Activated B cell treated with CpG ODN at 0.5 μM for 24 hours (primary cell): ENCODE results near the gene LIFR. TPM values are rescaled to one million over a fixed set of nuclear protein-coding genes. Genes with fewer than 3 reads are reported as not detected.

Source experiments
- ATAC-seq: fragments of 200-7000 bp; cut with Tn5 transposase; one replicate; pipeline ENCODE4 v1.10.0; 2021; ENCODE audit warnings: low read depth, mild to moderate bottlenecking, moderate library complexity
- CTCF ChIA-PET: fragments of 350-600 bp; sonication (Branson Sonifier 250); formaldehyde crosslinking; loops from one replicate; lab custom pipeline; 2021; ENCODE audit warnings: antibody characterized with exemption; lab: Charles Lee
- POLR2A ChIA-PET: fragments of 350-600 bp; sonication (Branson Sonifier 250); formaldehyde crosslinking; loops from one replicate; lab custom pipeline; 2021; ENCODE audit warnings: antibody characterized with exemption; lab: Charles Lee
- DNase-seq: peaks from one replicate; pipeline ENCODE4 v3.0.0; 2022
- H3K27ac Mint-ChIP-seq: one replicate; pipeline ENCODE4 v1.8.0; 2020; ENCODE audit warnings: mixed read lengths
- H3K27me3 Mint-ChIP-seq: one replicate; pipeline ENCODE4 v1.8.0; 2021; ENCODE audit warnings: mixed read lengths
- H3K36me3 Mint-ChIP-seq: one replicate; pipeline ENCODE4 v1.8.0; 2021; ENCODE audit warnings: low read depth, mixed read lengths
- H3K4me1 Mint-ChIP-seq: one replicate; pipeline ENCODE4 v1.8.0; 2021; ENCODE audit warnings: mixed read lengths
- H3K4me3 Mint-ChIP-seq: one replicate; pipeline ENCODE4 v1.8.0; 2020; ENCODE audit warnings: mild to moderate bottlenecking, mixed read lengths
- H3K9me3 Mint-ChIP-seq: one replicate; pipeline ENCODE4 v1.8.0; 2020; ENCODE audit warnings: mixed read lengths
- intact Hi-C: fragments of 100-400 bp; cut with micrococcal nuclease; formaldehyde crosslinking; loops from one replicate; pipeline ENCODE4 v1.15.1; 2024
- total RNA-seq: library from RNA; stranded (reverse); gene quantifications from 2 replicates; pipeline ENCODE4 v1.2.3, GENCODE V29; 2022
- TF ChIP-seq, protein P1 (sequence below): fragments of 200-600 bp; IDR thresholded peaks from one replicate; pipeline ENCODE4 v1.8.0; 2022; ENCODE audit warnings: antibody characterized with exemption, mild to moderate bottlenecking

Gene LIFR, protein sequence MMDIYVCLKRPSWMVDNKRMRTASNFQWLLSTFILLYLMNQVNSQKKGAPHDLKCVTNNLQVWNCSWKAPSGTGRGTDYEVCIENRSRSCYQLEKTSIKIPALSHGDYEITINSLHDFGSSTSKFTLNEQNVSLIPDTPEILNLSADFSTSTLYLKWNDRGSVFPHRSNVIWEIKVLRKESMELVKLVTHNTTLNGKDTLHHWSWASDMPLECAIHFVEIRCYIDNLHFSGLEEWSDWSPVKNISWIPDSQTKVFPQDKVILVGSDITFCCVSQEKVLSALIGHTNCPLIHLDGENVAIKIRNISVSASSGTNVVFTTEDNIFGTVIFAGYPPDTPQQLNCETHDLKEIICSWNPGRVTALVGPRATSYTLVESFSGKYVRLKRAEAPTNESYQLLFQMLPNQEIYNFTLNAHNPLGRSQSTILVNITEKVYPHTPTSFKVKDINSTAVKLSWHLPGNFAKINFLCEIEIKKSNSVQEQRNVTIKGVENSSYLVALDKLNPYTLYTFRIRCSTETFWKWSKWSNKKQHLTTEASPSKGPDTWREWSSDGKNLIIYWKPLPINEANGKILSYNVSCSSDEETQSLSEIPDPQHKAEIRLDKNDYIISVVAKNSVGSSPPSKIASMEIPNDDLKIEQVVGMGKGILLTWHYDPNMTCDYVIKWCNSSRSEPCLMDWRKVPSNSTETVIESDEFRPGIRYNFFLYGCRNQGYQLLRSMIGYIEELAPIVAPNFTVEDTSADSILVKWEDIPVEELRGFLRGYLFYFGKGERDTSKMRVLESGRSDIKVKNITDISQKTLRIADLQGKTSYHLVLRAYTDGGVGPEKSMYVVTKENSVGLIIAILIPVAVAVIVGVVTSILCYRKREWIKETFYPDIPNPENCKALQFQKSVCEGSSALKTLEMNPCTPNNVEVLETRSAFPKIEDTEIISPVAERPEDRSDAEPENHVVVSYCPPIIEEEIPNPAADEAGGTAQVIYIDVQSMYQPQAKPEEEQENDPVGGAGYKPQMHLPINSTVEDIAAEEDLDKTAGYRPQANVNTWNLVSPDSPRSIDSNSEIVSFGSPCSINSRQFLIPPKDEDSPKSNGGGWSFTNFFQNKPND
- not detected in 2 replicates for total RNA-seq

DNA sequence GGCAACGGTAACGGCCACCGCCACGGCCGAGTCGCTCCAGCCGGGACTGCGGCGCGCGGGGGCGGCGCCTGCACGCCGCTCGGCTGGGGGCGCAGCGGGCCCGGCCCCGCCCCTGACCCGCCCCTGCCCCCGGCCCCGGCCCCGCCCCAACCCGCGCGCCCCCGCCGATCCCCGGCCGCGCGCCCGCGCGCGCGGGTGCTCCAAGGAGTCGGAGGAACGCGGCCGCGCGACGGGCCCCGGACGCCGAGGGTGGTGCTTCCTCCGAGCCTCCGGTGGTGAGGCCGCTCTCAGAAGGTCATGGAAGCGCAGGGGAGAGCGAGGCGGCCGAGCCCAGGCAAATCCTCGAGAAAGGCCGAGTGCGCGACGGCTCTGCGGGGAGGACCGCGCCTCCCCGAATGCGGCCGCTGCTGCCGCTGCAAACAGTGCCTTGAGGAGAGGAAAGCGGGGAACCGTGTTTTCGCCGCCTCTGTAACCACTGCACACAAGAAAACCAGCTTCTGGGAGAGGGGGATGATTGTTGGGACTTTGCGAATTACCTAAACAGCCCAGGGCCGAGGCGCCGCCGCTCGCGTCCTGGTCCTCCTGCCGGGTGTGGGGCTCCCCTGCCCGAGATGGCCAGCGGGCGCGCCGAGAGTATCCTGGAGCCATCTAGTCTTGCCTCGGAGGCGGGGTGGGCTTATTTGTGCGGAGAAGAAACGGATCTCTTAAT, at the start of gene LIFR:
TSS of gene LIFR (minus strand) at position 48 of the 709 bp plus-strand sequence. CDS start 25,999 bp downstream, outside the sequence.
- Mint-ChIP-seq H3K36me3 (no peaks in the 10 kb centered on the region), H3K4me3 (peak within 1 kb of the TSS; percentile 72), H3K4me1 (peaks cover 15% of the 10 kb centered on the region), H3K27me3 (peaks cover 55% of the 10 kb centered on the region), H3K27ac (no peak within 1 kb of the TSS), H3K9me3 (no peaks in the 10 kb centered on the region)
- ATAC-seq (peak; percentile 37), DNase-seq (peak; percentile 15)
- ChIA-PET POLR2A (no interaction called here), CTCF (interaction anchor here (1.0 kb wide), 1 partner anchor 115 kb away, joined by 3 read pairs; no protein-coding TSS in a partner anchor)
- intact Hi-C loops = no loop called here
- TF ChIP-seq, protein P1, sequence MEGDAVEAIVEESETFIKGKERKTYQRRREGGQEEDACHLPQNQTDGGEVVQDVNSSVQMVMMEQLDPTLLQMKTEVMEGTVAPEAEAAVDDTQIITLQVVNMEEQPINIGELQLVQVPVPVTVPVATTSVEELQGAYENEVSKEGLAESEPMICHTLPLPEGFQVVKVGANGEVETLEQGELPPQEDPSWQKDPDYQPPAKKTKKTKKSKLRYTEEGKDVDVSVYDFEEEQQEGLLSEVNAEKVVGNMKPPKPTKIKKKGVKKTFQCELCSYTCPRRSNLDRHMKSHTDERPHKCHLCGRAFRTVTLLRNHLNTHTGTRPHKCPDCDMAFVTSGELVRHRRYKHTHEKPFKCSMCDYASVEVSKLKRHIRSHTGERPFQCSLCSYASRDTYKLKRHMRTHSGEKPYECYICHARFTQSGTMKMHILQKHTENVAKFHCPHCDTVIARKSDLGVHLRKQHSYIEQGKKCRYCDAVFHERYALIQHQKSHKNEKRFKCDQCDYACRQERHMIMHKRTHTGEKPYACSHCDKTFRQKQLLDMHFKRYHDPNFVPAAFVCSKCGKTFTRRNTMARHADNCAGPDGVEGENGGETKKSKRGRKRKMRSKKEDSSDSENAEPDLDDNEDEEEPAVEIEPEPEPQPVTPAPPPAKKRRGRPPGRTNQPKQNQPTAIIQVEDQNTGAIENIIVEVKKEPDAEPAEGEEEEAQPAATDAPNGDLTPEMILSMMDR = no peak

DNA sequence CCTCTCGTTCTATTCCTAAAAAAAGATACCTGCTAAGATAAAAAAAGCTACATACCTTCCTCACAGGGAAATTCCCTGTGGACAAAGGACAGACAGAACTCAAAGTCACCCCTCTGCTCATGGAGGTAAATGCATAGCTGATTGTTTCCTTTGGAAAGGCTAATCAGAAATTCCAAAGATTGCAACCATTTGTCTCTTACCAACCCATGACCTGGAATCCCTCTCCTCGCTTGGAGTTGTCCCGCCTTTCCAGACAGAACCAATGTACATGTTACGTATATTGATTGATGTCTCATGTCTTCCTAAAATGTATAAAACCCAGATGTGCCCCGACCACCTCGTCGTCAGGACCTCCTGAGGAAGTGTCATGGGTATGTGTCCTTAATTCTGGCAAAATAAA, 49.2 kb upstream of the LIFR start:
- Mint-ChIP-seq H3K27ac (no peak overlapping the region), H3K27me3 (peaks cover 1% of the 10 kb centered on the region), H3K36me3 (no peaks in the 10 kb centered on the region), H3K4me3 (no peak overlapping the region), H3K4me1 (no peaks in the 10 kb centered on the region), H3K9me3 (no peaks in the 10 kb centered on the region)
- ChIA-PET POLR2A (no interaction called here), CTCF (no interaction called here)
- DNase-seq (no peak), ATAC-seq (no peak)
- TF ChIP-seq, protein P1 = no peak
- intact Hi-C loops = no loop called here

DNA sequence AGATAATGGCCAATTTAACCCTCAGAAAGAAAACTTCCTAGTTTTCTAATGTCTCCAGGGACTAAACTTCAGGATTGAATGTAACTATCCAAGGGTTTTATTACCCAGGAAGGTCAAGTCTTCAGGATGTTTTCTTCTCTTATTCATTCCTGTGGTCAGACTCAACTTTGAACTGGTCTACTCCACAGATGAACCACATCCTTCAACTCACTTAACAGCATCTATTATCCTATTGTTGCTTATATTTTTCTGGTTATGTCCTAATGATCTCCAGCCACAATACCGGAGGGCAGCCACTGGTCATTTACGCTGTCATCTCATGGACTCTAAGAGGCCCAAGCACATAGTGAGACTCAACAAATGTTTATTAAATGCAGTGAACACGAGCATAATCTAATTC, 47.2 kb upstream of the LIFR start:
- no peak for ATAC-seq
- Mint-ChIP-seq H3K9me3 (no peaks in the 10 kb centered on the region), H3K4me1 (no peaks in the 10 kb centered on the region), H3K36me3 (no peaks in the 10 kb centered on the region), H3K27ac (no peak overlapping the region), H3K27me3 (peaks cover 3% of the 10 kb centered on the region), H3K4me3 (no peak overlapping the region)
- POLR2A ChIA-PET = no interaction called here
- TF ChIP-seq, protein P1 = no peak
- intact Hi-C loops = no loop called here
- no peak for DNase-seq
- CTCF ChIA-PET = no interaction called here

DNA sequence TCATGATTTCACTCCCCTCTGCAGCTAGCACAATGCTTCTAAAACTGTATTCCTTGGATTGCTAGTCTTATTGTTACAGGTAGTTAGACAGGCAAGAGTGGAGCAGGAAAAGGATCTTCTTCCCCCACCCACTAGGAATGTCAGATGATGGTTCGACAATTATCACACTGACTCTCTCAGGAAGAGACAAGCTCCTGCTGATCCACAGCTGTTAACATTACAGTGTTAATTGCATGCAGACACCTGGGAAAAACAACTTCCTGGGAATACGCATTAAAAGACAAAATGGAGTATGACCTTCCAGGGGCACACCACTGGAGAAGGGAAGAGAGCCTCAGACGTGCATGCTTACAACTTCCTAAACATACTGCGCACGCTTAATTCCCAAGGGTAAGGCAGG, 46.2 kb upstream of the LIFR start:
- TF ChIP-seq, protein P1 = no peak
- intact Hi-C loops = no loop called here
- DNase-seq (no peak), ATAC-seq (no peak)
- Mint-ChIP-seq H3K4me3 (no peak overlapping the region), H3K9me3 (no peaks in the 10 kb centered on the region), H3K27me3 (peaks cover 3% of the 10 kb centered on the region), H3K36me3 (no peaks in the 10 kb centered on the region), H3K27ac (no peak overlapping the region), H3K4me1 (no peaks in the 10 kb centered on the region)
- ChIA-PET CTCF (no interaction called here), POLR2A (no interaction called here)
